ENCODE data around the gene MRPL34.

MRPL34 gene

GRCh38 chr19:17296273-17296672, 9.4 kb upstream of the MRPL34 start:
- no peak overlapping the region for H3K9ac ChIP-seq (ENCODE audit: low read length in 5 of 5)
- no peaks in the 10 kb centered on the region for H3K27me3 ChIP-seq (ENCODE audit: control insufficient read depth in 5 of 5, insufficient read depth in 4 of 5, low read length in 5 of 5)
- H3K4me1 ChIP-seq (ENCODE audit: control insufficient read depth in 5 of 5, insufficient read depth in 5 of 5, low read length in 5 of 5), result peaks cover 0 to 12% (median 10%) of the 10 kb centered on the region in 5 donors
- H3K36me3 ChIP-seq (ENCODE audit: control insufficient read depth in 5 of 5, insufficient read depth in 5 of 5, low read length in 5 of 5), result peaks cover 0 to 18% (median 7%) of the 10 kb centered on the region in 5 donors
- peaks cover 0 to 4% (median 3%) of the 10 kb centered on the region in 5 donors for H3K9me3 ChIP-seq (ENCODE audit: control insufficient read depth in 5 of 5, low read length in 5 of 5)
- H3K27ac ChIP-seq (ENCODE audit: low read depth, low read length), result no peak overlapping the region
- no peak overlapping the region for H3K4me3 ChIP-seq (ENCODE audit: low read depth in 1 of 5, low read length in 5 of 5)

- Histone ChIP-seq H3K9me3 (ENCODE audit: control insufficient read depth in 5 of 5, low read length in 5 of 5) (peaks cover 0 to 4% (median 3%) of the 10 kb centered on the region in 5 donors), H3K4me1 (ENCODE audit: control insufficient read depth in 5 of 5, insufficient read depth in 5 of 5, low read length in 5 of 5) (peaks cover 0 to 11% (median 8%) of the 10 kb centered on the region in 5 donors), H3K36me3 (ENCODE audit: control insufficient read depth in 5 of 5, insufficient read depth in 5 of 5, low read length in 5 of 5) (peaks cover 0 to 18% (median 7%) of the 10 kb centered on the region in 5 donors), H3K9ac (ENCODE audit: low read length in 5 of 5) (no peak overlapping the region), H3K27ac (ENCODE audit: low read depth, low read length) (no peak overlapping the region), H3K27me3 (ENCODE audit: control insufficient read depth in 5 of 5, insufficient read depth in 4 of 5, low read length in 5 of 5) (no peaks in the 10 kb centered on the region), H3K4me3 (ENCODE audit: low read depth in 1 of 5, low read length in 5 of 5) (no peak overlapping the region)
Measured at GRCh38 chr19:17296976-17297375, 8.7 kb upstream of the MRPL34 start.

- H3K27ac ChIP-seq (ENCODE audit: low read depth, low read length), result no peak overlapping the region
- H3K9me3 ChIP-seq (ENCODE audit: control insufficient read depth in 5 of 5, low read length in 5 of 5), result peaks cover 0 to 4% (median 3%) of the 10 kb centered on the region in 5 donors
- no peaks in the 10 kb centered on the region for H3K27me3 ChIP-seq (ENCODE audit: control insufficient read depth in 5 of 5, insufficient read depth in 4 of 5, low read length in 5 of 5)
- peaks cover 3 to 42% (median 31%) of the 10 kb centered on the region in 5 donors for H3K4me1 ChIP-seq (ENCODE audit: control insufficient read depth in 5 of 5, insufficient read depth in 5 of 5, low read length in 5 of 5)
- peaks cover 0 to 12% (median 4%) of the 10 kb centered on the region in 5 donors for H3K36me3 ChIP-seq (ENCODE audit: control insufficient read depth in 5 of 5, insufficient read depth in 5 of 5, low read length in 5 of 5)
- no peak overlapping the region for H3K4me3 ChIP-seq (ENCODE audit: low read depth in 1 of 5, low read length in 5 of 5)
- H3K9ac ChIP-seq (ENCODE audit: low read length in 5 of 5), result no peak overlapping the region
Measured at GRCh38 chr19:17300992-17301619, 4.6 kb upstream of the MRPL34 start.

GRCh38 chr19:17302391-17303166, 3.1 kb upstream of the MRPL34 start:
- Histone ChIP-seq H3K27me3 (ENCODE audit: control insufficient read depth in 5 of 5, insufficient read depth in 4 of 5, low read length in 5 of 5) (no peaks in the 10 kb centered on the region), H3K36me3 (ENCODE audit: control insufficient read depth in 5 of 5, insufficient read depth in 5 of 5, low read length in 5 of 5) (peaks cover 0 to 12% (median 4%) of the 10 kb centered on the region in 5 donors), H3K4me3 (ENCODE audit: low read depth in 1 of 5, low read length in 5 of 5) (peak overlapping the region; percentile 19 to 67 (median 62)), H3K4me1 (ENCODE audit: control insufficient read depth in 5 of 5, insufficient read depth in 5 of 5, low read length in 5 of 5) (peaks cover 3 to 49% (median 37%) of the 10 kb centered on the region in 5 donors), H3K9me3 (ENCODE audit: control insufficient read depth in 5 of 5, low read length in 5 of 5) (peaks cover 0 to 4% (median 3%) of the 10 kb centered on the region in 5 donors), H3K9ac (ENCODE audit: low read length in 5 of 5) (peak overlapping the region in 4 of 5 donors; percentile 66 to 76 (median 72)), H3K27ac (ENCODE audit: low read depth, low read length) (no peak overlapping the region)

- Histone ChIP-seq H3K4me1 (ENCODE audit: control insufficient read depth in 5 of 5, insufficient read depth in 5 of 5, low read length in 5 of 5) (peaks cover 3 to 49% (median 37%) of the 10 kb centered on the region in 5 donors), H3K9ac (ENCODE audit: low read length in 5 of 5) (peak within 1 kb of the TSS in 4 of 5 donors; percentile 66 to 76 (median 72)), H3K36me3 (ENCODE audit: control insufficient read depth in 5 of 5, insufficient read depth in 5 of 5, low read length in 5 of 5) (peaks cover 0 to 9% (median 2%) of the 10 kb centered on the region in 5 donors), H3K4me3 (ENCODE audit: low read depth in 1 of 5, low read length in 5 of 5) (peak within 1 kb of the TSS; percentile 19 to 67 (median 62)), H3K9me3 (ENCODE audit: control insufficient read depth in 5 of 5, low read length in 5 of 5) (peaks cover 0 to under 1% (median 0%) of the 10 kb centered on the region in 5 donors), H3K27ac (ENCODE audit: low read depth, low read length) (peak within 1 kb of the TSS; percentile 86), H3K27me3 (ENCODE audit: control insufficient read depth in 5 of 5, insufficient read depth in 4 of 5, low read length in 5 of 5) (no peaks in the 10 kb centered on the region)
Measured at GRCh38 chr19:17303167-17303939, 2.3 kb upstream of the MRPL34 start, which contains the start of gene ABHD8. Gene ABHD8, minus strand, starts transcription at chr19:17303425. Its CDS starts 1,809 bp downstream, at chr19:17301616.

- no peaks in the 10 kb centered on the region for H3K27me3 ChIP-seq (ENCODE audit: control insufficient read depth in 5 of 5, insufficient read depth in 4 of 5, low read length in 5 of 5)
- peaks cover 3 to 51% (median 38%) of the 10 kb centered on the region in 5 donors for H3K4me1 ChIP-seq (ENCODE audit: control insufficient read depth in 5 of 5, insufficient read depth in 5 of 5, low read length in 5 of 5)
- H3K9me3 ChIP-seq (ENCODE audit: control insufficient read depth in 5 of 5, low read length in 5 of 5), result no peaks in the 10 kb centered on the region
- peak overlapping the region; percentile 86 for H3K27ac ChIP-seq (ENCODE audit: low read depth, low read length)
- H3K36me3 ChIP-seq (ENCODE audit: control insufficient read depth in 5 of 5, insufficient read depth in 5 of 5, low read length in 5 of 5), result peaks cover 0 to 6% (median 2%) of the 10 kb centered on the region in 5 donors
- peak overlapping the region in 2 of 5 donors; percentile 22 to 28 for H3K4me3 ChIP-seq (ENCODE audit: low read depth in 1 of 5, low read length in 5 of 5)
- no peak overlapping the region for H3K9ac ChIP-seq (ENCODE audit: low read length in 5 of 5)
Measured at GRCh38 chr19:17303940-17304267, 1.8 kb upstream of the MRPL34 start.

GRCh38 chr19:17304386-17305215, 1.1 kb upstream of the MRPL34 start:
- Histone ChIP-seq H3K4me1 (ENCODE audit: control insufficient read depth in 5 of 5, insufficient read depth in 5 of 5, low read length in 5 of 5) (peaks cover 3 to 54% (median 40%) of the 10 kb centered on the region in 5 donors), H3K9me3 (ENCODE audit: control insufficient read depth in 5 of 5, low read length in 5 of 5) (no peaks in the 10 kb centered on the region), H3K27ac (ENCODE audit: low read depth, low read length) (peak overlapping the region; percentile 86), H3K9ac (ENCODE audit: low read length in 5 of 5) (no peak overlapping the region), H3K4me3 (ENCODE audit: low read depth in 1 of 5, low read length in 5 of 5) (no peak overlapping the region), H3K27me3 (ENCODE audit: control insufficient read depth in 5 of 5, insufficient read depth in 4 of 5, low read length in 5 of 5) (no peaks in the 10 kb centered on the region), H3K36me3 (ENCODE audit: control insufficient read depth in 5 of 5, insufficient read depth in 5 of 5, low read length in 5 of 5) (peaks cover 0 to 6% (median 2%) of the 10 kb centered on the region in 5 donors)

- peaks cover 4 to 60% (median 45%) of the 10 kb centered on the region in 5 donors for H3K4me1 ChIP-seq (ENCODE audit: control insufficient read depth in 5 of 5, insufficient read depth in 5 of 5, low read length in 5 of 5)
- H3K27ac ChIP-seq (ENCODE audit: low read depth, low read length), result peak overlapping the region; percentile 86
- H3K4me3 ChIP-seq (ENCODE audit: low read depth in 1 of 5, low read length in 5 of 5), result peak overlapping the region in 4 of 5 donors; percentile 78 to 86 (median 80)
- no peaks in the 10 kb centered on the region for H3K9me3 ChIP-seq (ENCODE audit: control insufficient read depth in 5 of 5, low read length in 5 of 5)
- peaks cover 0 to 6% (median 2%) of the 10 kb centered on the region in 5 donors for H3K36me3 ChIP-seq (ENCODE audit: control insufficient read depth in 5 of 5, insufficient read depth in 5 of 5, low read length in 5 of 5)
- H3K9ac ChIP-seq (ENCODE audit: low read length in 5 of 5), result no peak overlapping the region
- no peaks in the 10 kb centered on the region for H3K27me3 ChIP-seq (ENCODE audit: control insufficient read depth in 5 of 5, insufficient read depth in 4 of 5, low read length in 5 of 5)
Measured at GRCh38 chr19:17305216-17305516, 506 bp upstream of the MRPL34 start.

GRCh38 chr19:17306285-17306714, 628 bp downstream of the MRPL34 start:
- Histone ChIP-seq H3K27me3 (ENCODE audit: control insufficient read depth in 5 of 5, insufficient read depth in 4 of 5, low read length in 5 of 5) (no peaks in the 10 kb centered on the region), H3K27ac (ENCODE audit: low read depth, low read length) (peak overlapping the region; percentile 86), H3K4me1 (ENCODE audit: control insufficient read depth in 5 of 5, insufficient read depth in 5 of 5, low read length in 5 of 5) (peaks cover 9 to 68% (median 51%) of the 10 kb centered on the region in 5 donors), H3K36me3 (ENCODE audit: control insufficient read depth in 5 of 5, insufficient read depth in 5 of 5, low read length in 5 of 5) (peaks cover 0 to under 1% (median 0%) of the 10 kb centered on the region in 5 donors), H3K9me3 (ENCODE audit: control insufficient read depth in 5 of 5, low read length in 5 of 5) (no peaks in the 10 kb centered on the region), H3K9ac (ENCODE audit: low read length in 5 of 5) (peak overlapping the region in 4 of 5 donors; percentile 72 to 89 (median 83)), H3K4me3 (ENCODE audit: low read depth in 1 of 5, low read length in 5 of 5) (peak overlapping the region; percentile 55 to 86 (median 79))

All from subcutaneous abdominal adipose tissue (tissue), 5 donors.